Fibroblast of lung (primary cell): Measurements from ENCODE around the gene PBX1.

Source experiments
- EZH2 ChIP-seq: IDR thresholded peaks from 2 replicates; pipeline ENCODE4 v1.5.1; 2012; ENCODE audit warnings: low read length, control low read depth, mild to moderate bottlenecking; ENCODE audit errors: missing control alignments
- TF ChIP-seq, protein P1 (sequence below), 2 donors: IDR thresholded peaks in 1 of 2; conservative IDR thresholded peaks in 1 of 2; 1 replicate in 1 of 2; 2 replicates in 1 of 2; pipeline ENCODE4 v1.5.1; 2011 to 2012; ENCODE audit warnings: low read length in 2 of 2, control low read depth in 1 of 2, inconsistent platforms in 1 of 2, low read depth in 1 of 2, mild to moderate bottlenecking in 1 of 2

DNA sequence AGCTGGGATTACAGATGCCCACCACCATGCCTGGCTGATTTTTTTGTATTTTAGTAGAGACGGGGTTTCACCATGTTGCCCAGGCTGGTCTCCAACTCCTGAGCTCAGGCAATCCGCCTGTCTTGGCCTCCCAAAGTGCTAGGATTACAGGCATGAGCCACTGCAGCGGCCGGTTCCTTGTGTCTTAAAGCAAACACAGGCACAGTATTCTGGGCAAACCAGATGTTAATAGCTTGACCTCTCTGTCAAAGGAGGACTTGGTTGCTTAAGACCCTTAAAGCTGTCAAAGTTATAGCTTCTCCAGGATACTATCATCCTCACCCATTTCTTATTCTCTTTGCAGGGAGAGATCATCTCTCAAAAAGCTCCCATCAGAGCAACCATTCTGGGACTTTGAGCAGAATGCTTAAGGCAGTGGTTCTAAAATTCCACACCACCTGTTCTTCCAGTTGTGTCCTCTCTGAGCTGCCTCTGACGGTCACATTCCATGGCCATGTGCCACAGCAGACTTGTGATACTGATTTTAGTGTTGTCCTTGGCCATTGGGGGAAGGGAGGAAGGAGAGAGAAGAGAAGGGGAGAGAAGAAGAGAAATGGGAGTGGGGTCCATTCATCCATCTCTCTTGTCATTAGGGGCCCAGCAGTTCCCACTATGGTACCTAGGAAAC is 81.8 kb downstream of the PBX1 start:
- TF ChIP-seq EZH2, result no peak
- TF ChIP-seq, protein P1, sequence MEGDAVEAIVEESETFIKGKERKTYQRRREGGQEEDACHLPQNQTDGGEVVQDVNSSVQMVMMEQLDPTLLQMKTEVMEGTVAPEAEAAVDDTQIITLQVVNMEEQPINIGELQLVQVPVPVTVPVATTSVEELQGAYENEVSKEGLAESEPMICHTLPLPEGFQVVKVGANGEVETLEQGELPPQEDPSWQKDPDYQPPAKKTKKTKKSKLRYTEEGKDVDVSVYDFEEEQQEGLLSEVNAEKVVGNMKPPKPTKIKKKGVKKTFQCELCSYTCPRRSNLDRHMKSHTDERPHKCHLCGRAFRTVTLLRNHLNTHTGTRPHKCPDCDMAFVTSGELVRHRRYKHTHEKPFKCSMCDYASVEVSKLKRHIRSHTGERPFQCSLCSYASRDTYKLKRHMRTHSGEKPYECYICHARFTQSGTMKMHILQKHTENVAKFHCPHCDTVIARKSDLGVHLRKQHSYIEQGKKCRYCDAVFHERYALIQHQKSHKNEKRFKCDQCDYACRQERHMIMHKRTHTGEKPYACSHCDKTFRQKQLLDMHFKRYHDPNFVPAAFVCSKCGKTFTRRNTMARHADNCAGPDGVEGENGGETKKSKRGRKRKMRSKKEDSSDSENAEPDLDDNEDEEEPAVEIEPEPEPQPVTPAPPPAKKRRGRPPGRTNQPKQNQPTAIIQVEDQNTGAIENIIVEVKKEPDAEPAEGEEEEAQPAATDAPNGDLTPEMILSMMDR (conservative IDR thresholded peaks at IDR 0.05 in 1 of 2, IDR thresholded peaks at IDR 0.05 in 1 of 2; ENCODE audit: low read depth in 1 of 2, low read length in 2 of 2), result no peak
